SH-SY5Y (cell line): ENCODE data around the gene BGN.

Experiments
- GATA2 ChIP-seq: IDR thresholded peaks from 2 replicates; pipeline ENCODE4 v1.6.1; 2011; ENCODE audit warnings: mild to moderate bottlenecking, low read depth, low read length
- GATA3 ChIP-seq: IDR thresholded peaks from 2 replicates; pipeline ENCODE4 v1.6.1; 2011; ENCODE audit warnings: low read depth, mild to moderate bottlenecking, low read length, moderate library complexity

- TF ChIP-seq GATA2 (no peak), GATA3 (no peak)
These were observed 23.4 kb downstream of the BGN start for GRCh38 chrX:153517946-153518834.
